B cell (primary cell): ENCODE results near the gene TLR5. TPM values are rescaled to one million over a fixed set of nuclear protein-coding genes. Genes with fewer than 3 reads are reported as not detected.

ENCODE experiments used
- ATAC-seq: fragments of 200-7000 bp; cut with Tn5 transposase; one replicate; pipeline ENCODE4 v1.10.0; 2021; ENCODE audit warnings: low read depth, mild to moderate bottlenecking, moderate number of reproducible peaks, moderate library complexity
- CTCF ChIA-PET: fragments of 350-600 bp; sonication (Branson Sonifier 250); formaldehyde crosslinking; loops from one replicate; lab custom pipeline; 2021; ENCODE audit warnings: antibody characterized with exemption, inconsistent platforms; lab: Charles Lee
- POLR2A ChIA-PET: fragments of 350-600 bp; sonication (Branson Sonifier 250); formaldehyde crosslinking; loops from one replicate; lab custom pipeline; 2021; ENCODE audit warnings: antibody characterized with exemption; lab: Charles Lee
- DNase-seq: peaks from one replicate; pipeline ENCODE4 v3.0.0; 2013
- H2AFZ ChIP-seq: 2 replicates; pipeline ENCODE4 v1.6.1; 2012; ENCODE audit warnings: mild to moderate bottlenecking, low read depth, low read length; ENCODE audit not compliant: insufficient read depth, poor library complexity, severe bottlenecking
- H3K27ac ChIP-seq, 2 donors: 1 replicate in 1 of 2; 2 replicates in 1 of 2; pipeline ENCODE4 v1.5.1; 2012 to 2013; ENCODE audit warnings: low read length in 2 of 2, mild to moderate bottlenecking in 2 of 2, moderate library complexity in 1 of 2
- H3K27me3 ChIP-seq, 4 experiments: fragments of 200-600 bp in 1 of 4; sonication (generic) in 1 of 4; replicated peaks in 1 of 4; 1 replicate in 2 of 4; 2 replicates in 2 of 4; pipeline versions ENCODE4 v1.6.1 to v1.7.0; 2013 to 2016; ENCODE audit warnings: low read length in 3 of 4, mild to moderate bottlenecking in 2 of 4, mixed read lengths in 1 of 4, moderate library complexity in 1 of 4; ENCODE audit not compliant: insufficient read depth in 4 of 4, control insufficient read depth in 3 of 4; ENCODE audit errors: control extremely low read depth in 1 of 4
- H3K36me3 ChIP-seq, 2 experiments: replicated peaks in 1 of 2; 1 replicate in 1 of 2; 2 replicates in 1 of 2; pipeline versions ENCODE4 v1.6.1 to v1.7.1; 2013; ENCODE audit warnings: low read length in 1 of 2; ENCODE audit not compliant: insufficient read depth in 2 of 2, control insufficient read depth in 1 of 2; ENCODE audit errors: control extremely low read depth in 1 of 2, extremely low read depth in 1 of 2
- H3K4me1 ChIP-seq, 2 donors: fragments of 200-600 bp in 1 of 2; sonication (generic) in 1 of 2; 1 replicate in 1 of 2; 2 replicates in 1 of 2; pipeline versions ENCODE4 v1.5.1 to v1.6.1; 2013 to 2017; ENCODE audit warnings: low read length in 2 of 2; ENCODE audit not compliant: control insufficient read depth in 2 of 2, insufficient read depth in 2 of 2
- H3K4me2 ChIP-seq: replicated peaks from 2 replicates; pipeline ENCODE3; 2012; ENCODE audit warnings: mild to moderate bottlenecking, low read depth, low read length; ENCODE audit not compliant: poor library complexity, severe bottlenecking
- H3K4me3 ChIP-seq, 5 experiments: fragments of 200-600 bp in 1 of 5; sonication (generic) in 1 of 5; 1 replicate in 3 of 5; 2 replicates in 2 of 5; pipeline versions ENCODE4 v1.5.1 to v1.7.0; 2011 to 2016; ENCODE audit warnings: low read length in 4 of 5, mild to moderate bottlenecking in 4 of 5, low read depth in 2 of 5, control low read depth in 1 of 5, moderate library complexity in 1 of 5; ENCODE audit not compliant: insufficient read depth in 1 of 5; ENCODE audit errors: control extremely low read depth in 1 of 5, extremely low read depth in 1 of 5
- H3K79me2 ChIP-seq: fragments of 200-600 bp; sonication (generic); one replicate; pipeline ENCODE4 v1.6.0; 2016; ENCODE audit warnings: low read length; ENCODE audit not compliant: control insufficient read depth, insufficient read depth
- H3K9ac ChIP-seq: fragments of 200-600 bp; sonication (generic); 2 replicates; pipeline ENCODE4 v1.6.1; 2017; ENCODE audit warnings: mild to moderate bottlenecking, low read length, moderate library complexity
- H3K9me3 ChIP-seq, 3 donors: one replicate each; pipeline versions ENCODE4 v1.6.1 to v1.7.1; 2013; ENCODE audit warnings: low read length in 2 of 3; ENCODE audit not compliant: control insufficient read depth in 2 of 3, insufficient read depth in 1 of 3; ENCODE audit errors: control extremely low read depth in 1 of 3
- H4K20me1 ChIP-seq: 2 replicates; pipeline ENCODE4 v1.6.0; 2012; ENCODE audit warnings: mild to moderate bottlenecking, low read length; ENCODE audit not compliant: insufficient read depth, control insufficient read depth, poor library complexity, severe bottlenecking
- H3K27ac Mint-ChIP-seq: one replicate; pipeline ENCODE4 v1.8.0; 2021; ENCODE audit warnings: mixed read lengths
- H3K27me3 Mint-ChIP-seq: one replicate; pipeline ENCODE4 v1.8.0; 2021; ENCODE audit warnings: mixed read lengths
- H3K4me1 Mint-ChIP-seq: one replicate; pipeline ENCODE4 v1.8.0; 2021; ENCODE audit warnings: mixed read lengths
- H3K4me3 Mint-ChIP-seq: one replicate; pipeline ENCODE4 v1.8.0; 2021; ENCODE audit warnings: mixed read lengths
- H3K9me3 Mint-ChIP-seq: one replicate; pipeline ENCODE4 v1.8.0; 2022; ENCODE audit warnings: mixed read lengths; ENCODE audit not compliant: insufficient read depth
- EZH2 ChIP-seq: IDR thresholded peaks from 2 replicates; pipeline ENCODE4 v1.6.1; 2012; ENCODE audit warnings: borderline replicate concordance, low read depth, mild to moderate bottlenecking, moderate library complexity, low read length; ENCODE audit not compliant: insufficient read depth, poor library complexity, severe bottlenecking
- WGBS: methylation state at CpG from one replicate; pipeline ENCODE4 v1.1.5; 2013; ENCODE audit warnings: missing lambda C conversion rate; ENCODE audit not compliant: insufficient coverage; 5-methylcytosine and 5-hydroxymethylcytosine counted together
- intact Hi-C: fragments of 100-400 bp; cut with micrococcal nuclease; formaldehyde crosslinking; loops from one replicate; pipeline ENCODE4 v1.10.0; 2022
- polyA plus RNA-seq: library from polyadenylated mRNA; depleted of rRNA; stranded (reverse); fragments of >200 nt; gene quantifications from 2 replicates; pipeline ENCODE4 v1.2.3, GENCODE V29; 2012
- total RNA-seq, 2 donors: library from RNA; stranded (reverse); fragments of 120-200 nt in 1 of 2; gene quantifications; 1 replicate in 1 of 2; 2 replicates in 1 of 2; pipeline versions ENCODE4 v1.2.3 to v1.2.4, GENCODE V29; 2013 to 2022
- TF ChIP-seq, protein P1 (sequence below): fragments of 200-600 bp; IDR thresholded peaks from one replicate; pipeline ENCODE4 v1.8.0; 2022; ENCODE audit warnings: antibody characterized with exemption, mild to moderate bottlenecking

TLR5 gene
- total and polyA plus RNA-seq, 2 donors (not counting 1 experiment from before 2014, with no cell fraction given): 0.21 TPM; not detected in 1

GRCh38 chr1:223147873-223148272 lies 4.8 kb upstream of the TLR5 start:
- H3K36me3 ChIP-seq: no peaks in the 10 kb centered on the region
- no peak overlapping the region for H3K4me2 ChIP-seq
- intact Hi-C loops: no loop called here
- Mint-ChIP-seq H3K27ac (no peak overlapping the region), H3K4me1 (peaks cover 15% of the 10 kb centered on the region), H3K4me3 (no peak overlapping the region), H3K27me3 (peaks cover 31% of the 10 kb centered on the region), H3K9me3 (no peaks in the 10 kb centered on the region)
- no peak overlapping the region for H3K27ac ChIP-seq
- ATAC-seq (no peak), DNase-seq (no peak)
- no peak overlapping the region for H3K9ac ChIP-seq
- peaks cover 0 to 29% (median 8%) of the 10 kb centered on the region in 4 experiments for H3K27me3 ChIP-seq
- peaks cover 0 to 6% (median 2%) of the 10 kb centered on the region in 3 donors for H3K9me3 ChIP-seq
- H3K4me3 ChIP-seq: no peak overlapping the region
- H3K79me2 ChIP-seq: no peaks in the 10 kb centered on the region
- CTCF ChIA-PET: interaction anchor here (1.3 kb wide), 2 partner anchors 10 to 14 kb away, joined by 3 to 6 read pairs; no protein-coding TSS in a partner anchor
- POLR2A ChIA-PET: no interaction called here
- H3K4me1 ChIP-seq: peaks cover 13 to 14% of the 10 kb centered on the region in 2 donors
- no peak overlapping the region for H2AFZ ChIP-seq
- H4K20me1 ChIP-seq: no peaks in the 10 kb centered on the region
- 100% methylated on average over 1 of the region's 3 CpGs for WGBS
- no peak for TF ChIP-seq EZH2
- TF ChIP-seq, protein P1, sequence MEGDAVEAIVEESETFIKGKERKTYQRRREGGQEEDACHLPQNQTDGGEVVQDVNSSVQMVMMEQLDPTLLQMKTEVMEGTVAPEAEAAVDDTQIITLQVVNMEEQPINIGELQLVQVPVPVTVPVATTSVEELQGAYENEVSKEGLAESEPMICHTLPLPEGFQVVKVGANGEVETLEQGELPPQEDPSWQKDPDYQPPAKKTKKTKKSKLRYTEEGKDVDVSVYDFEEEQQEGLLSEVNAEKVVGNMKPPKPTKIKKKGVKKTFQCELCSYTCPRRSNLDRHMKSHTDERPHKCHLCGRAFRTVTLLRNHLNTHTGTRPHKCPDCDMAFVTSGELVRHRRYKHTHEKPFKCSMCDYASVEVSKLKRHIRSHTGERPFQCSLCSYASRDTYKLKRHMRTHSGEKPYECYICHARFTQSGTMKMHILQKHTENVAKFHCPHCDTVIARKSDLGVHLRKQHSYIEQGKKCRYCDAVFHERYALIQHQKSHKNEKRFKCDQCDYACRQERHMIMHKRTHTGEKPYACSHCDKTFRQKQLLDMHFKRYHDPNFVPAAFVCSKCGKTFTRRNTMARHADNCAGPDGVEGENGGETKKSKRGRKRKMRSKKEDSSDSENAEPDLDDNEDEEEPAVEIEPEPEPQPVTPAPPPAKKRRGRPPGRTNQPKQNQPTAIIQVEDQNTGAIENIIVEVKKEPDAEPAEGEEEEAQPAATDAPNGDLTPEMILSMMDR: no peak

DNA sequence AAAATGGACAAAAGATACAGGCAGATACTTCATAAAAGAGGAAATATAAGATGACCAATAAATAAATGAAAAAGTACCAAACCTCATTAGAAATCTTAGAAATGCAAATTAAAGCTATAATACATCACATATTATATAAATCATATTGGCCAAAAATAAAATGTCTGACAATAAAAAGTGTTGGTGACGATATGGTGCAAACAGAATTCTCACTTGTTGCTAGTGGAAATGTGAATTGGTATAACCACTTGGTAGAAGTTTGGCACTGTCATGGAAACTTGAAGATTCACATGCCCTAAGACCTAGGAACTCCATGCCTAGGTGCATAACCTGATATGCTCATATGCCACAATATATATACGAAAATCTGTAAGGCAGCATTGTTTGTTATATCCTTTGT lies 4.4 kb upstream of the TLR5 start:
- ATAC-seq (no peak), DNase-seq (no peak)
- no peak overlapping the region for H3K27ac ChIP-seq
- H2AFZ ChIP-seq: no peak overlapping the region
- H3K9ac ChIP-seq: no peak overlapping the region
- no peak overlapping the region for H3K4me2 ChIP-seq
- no peaks in the 10 kb centered on the region for H3K9me3 Mint-ChIP-seq
- TF ChIP-seq, protein P1: no peak
- TF ChIP-seq EZH2: no peak
- no peak overlapping the region for H3K4me3 ChIP-seq
- peaks cover 0 to 6% (median 2%) of the 10 kb centered on the region in 3 donors for H3K9me3 ChIP-seq
- no peaks in the 10 kb centered on the region for H3K79me2 ChIP-seq
- no peaks in the 10 kb centered on the region for H4K20me1 ChIP-seq
- ChIA-PET CTCF (interaction anchor here (1.4 kb wide), 1 partner anchor 14 kb away, joined by 4 read pairs; no protein-coding TSS in a partner anchor), POLR2A (no interaction called here)
- no peak overlapping the region for H3K4me3 Mint-ChIP-seq
- H3K36me3 ChIP-seq: no peaks in the 10 kb centered on the region
- WGBS: no CpG with 5 or more reads among the region's 2 CpGs
- intact Hi-C loops: no loop called here
- H3K27ac Mint-ChIP-seq: no peak overlapping the region
- peaks cover 31% of the 10 kb centered on the region for H3K27me3 Mint-ChIP-seq
- peaks cover 15% of the 10 kb centered on the region for H3K4me1 Mint-ChIP-seq
- H3K4me1 ChIP-seq: peaks cover 13 to 18% of the 10 kb centered on the region in 2 donors
- H3K27me3 ChIP-seq: peaks cover 0 to 29% (median 8%) of the 10 kb centered on the region in 4 experiments
